ENCODE data around the gene ZRANB1.

DNA sequence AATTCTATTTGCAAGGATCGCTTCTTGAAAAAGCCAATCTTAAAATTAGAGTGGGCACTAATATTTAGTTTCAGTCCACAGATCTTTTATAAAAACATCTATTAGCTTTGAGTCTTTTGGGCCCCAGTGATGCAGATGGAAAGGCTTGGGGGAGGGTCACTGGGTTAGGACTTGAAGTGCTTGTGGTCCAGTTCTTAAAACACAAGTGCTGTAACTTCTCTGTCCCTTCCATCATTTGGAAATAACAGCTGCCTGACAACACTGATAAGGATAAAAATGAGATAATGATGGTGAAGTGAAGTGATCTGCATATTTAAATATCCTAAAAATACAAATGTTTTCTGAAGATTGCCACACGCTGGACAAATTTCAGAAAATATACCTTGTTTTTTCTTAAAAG lies 37.1 kb upstream of the ZRANB1 start:
- no peak for TF ChIP-seq CTCF (IDR thresholded peaks at IDR 0.05)
- TF ChIP-seq ZFX (IDR thresholded peaks at IDR 0.05; ENCODE audit: borderline replicate concordance) = no peak

All from 22Rv1 (cell line).